MM.1S (cell line): Measurements from ENCODE around the gene SPOCK1.

Experiments
- DNase-seq: peaks from one replicate; pipeline ENCODE4 v3.0.0-alpha.2; 2015
- H2AFZ ChIP-seq: fragments of 300-600 bp; sonication (generic); 2 replicates; pipeline ENCODE4 v1.6.0; 2016; ENCODE audit warnings: antibody characterized with exemption, low read length
- H3F3A ChIP-seq: fragments of 300-600 bp; sonication (generic); 2 replicates; pipeline ENCODE4 v1.6.1; 2016; ENCODE audit warnings: mild to moderate bottlenecking, antibody characterized with exemption, low read length, moderate library complexity, mixed read lengths; ENCODE audit not compliant: insufficient read depth
- H3K27ac ChIP-seq: fragments of 300-600 bp; sonication (generic); 2 replicates; pipeline ENCODE4 v1.5.1; 2016; ENCODE audit warnings: mild to moderate bottlenecking, low read length
- H3K27me3 ChIP-seq: fragments of 300-600 bp; sonication (generic); replicated peaks from 2 replicates; pipeline ENCODE4 v1.6.0; 2016; ENCODE audit warnings: low read length; ENCODE audit not compliant: insufficient read depth
- H3K36me3 ChIP-seq: fragments of 300-600 bp; sonication (generic); replicated peaks from 2 replicates; pipeline ENCODE4 v1.6.1; 2016; ENCODE audit warnings: mild to moderate bottlenecking, low read length, mixed read lengths; ENCODE audit not compliant: insufficient read depth
- H3K4me1 ChIP-seq: fragments of 300-600 bp; sonication (generic); 2 replicates; pipeline ENCODE4 v1.6.1; 2016; ENCODE audit warnings: low read length, mixed read lengths
- H3K4me2 ChIP-seq: fragments of 300-600 bp; sonication (generic); 2 replicates; pipeline ENCODE4 v1.6.0; 2016; ENCODE audit warnings: low read depth, low read length
- H3K4me3 ChIP-seq: fragments of 300-600 bp; sonication (generic); 2 replicates; pipeline ENCODE4 v1.5.1; 2016; ENCODE audit warnings: low read length, mixed read lengths
- H3K79me2 ChIP-seq: fragments of 300-600 bp; sonication (generic); 2 replicates; pipeline ENCODE4 v1.6.1; 2016; ENCODE audit warnings: mixed run types, low read length, mixed read lengths
- H3K9ac ChIP-seq: fragments of 300-600 bp; sonication (generic); 2 replicates; pipeline ENCODE4 v1.6.1; 2016; ENCODE audit warnings: low read length, mixed read lengths
- H3K9me2 ChIP-seq: fragments of 300-600 bp; sonication (generic); replicated peaks from 2 replicates; pipeline ENCODE4 v1.6.1; 2016; ENCODE audit warnings: mild to moderate bottlenecking, low read length, mixed read lengths; ENCODE audit not compliant: insufficient read depth
- H3K9me3 ChIP-seq: fragments of 300-600 bp; sonication (generic); replicated peaks from 2 replicates; pipeline ENCODE4 v1.6.1; 2016; ENCODE audit warnings: mild to moderate bottlenecking, low read length, mixed read lengths; ENCODE audit not compliant: insufficient read depth
- H4K20me1 ChIP-seq: fragments of 300-600 bp; sonication (generic); 2 replicates; pipeline ENCODE4 v1.6.1; 2016; ENCODE audit warnings: mild to moderate bottlenecking, low read length, moderate library complexity, mixed read lengths; ENCODE audit not compliant: insufficient read depth
- EZH2 ChIP-seq: fragments of 300-600 bp; sonication (generic); optimal IDR thresholded peaks from 2 replicates; pipeline ENCODE3; 2017; ENCODE audit warnings: low read depth, mild to moderate bottlenecking, antibody characterized with exemption, low read length, mixed read lengths
- EZH2phosphoT487 ChIP-seq: fragments of 300-600 bp; sonication (generic); IDR thresholded peaks from 2 replicates; pipeline ENCODE4 v1.6.1; 2018; ENCODE audit warnings: antibody characterized with exemption, low read length
- TF ChIP-seq, protein P1 (sequence below): fragments of 300-600 bp; sonication (generic); IDR thresholded peaks from 2 replicates; pipeline ENCODE4 v1.5.1; 2016; ENCODE audit warnings: antibody characterized with exemption, low read length, mixed read lengths

The SPOCK1 gene

DNA sequence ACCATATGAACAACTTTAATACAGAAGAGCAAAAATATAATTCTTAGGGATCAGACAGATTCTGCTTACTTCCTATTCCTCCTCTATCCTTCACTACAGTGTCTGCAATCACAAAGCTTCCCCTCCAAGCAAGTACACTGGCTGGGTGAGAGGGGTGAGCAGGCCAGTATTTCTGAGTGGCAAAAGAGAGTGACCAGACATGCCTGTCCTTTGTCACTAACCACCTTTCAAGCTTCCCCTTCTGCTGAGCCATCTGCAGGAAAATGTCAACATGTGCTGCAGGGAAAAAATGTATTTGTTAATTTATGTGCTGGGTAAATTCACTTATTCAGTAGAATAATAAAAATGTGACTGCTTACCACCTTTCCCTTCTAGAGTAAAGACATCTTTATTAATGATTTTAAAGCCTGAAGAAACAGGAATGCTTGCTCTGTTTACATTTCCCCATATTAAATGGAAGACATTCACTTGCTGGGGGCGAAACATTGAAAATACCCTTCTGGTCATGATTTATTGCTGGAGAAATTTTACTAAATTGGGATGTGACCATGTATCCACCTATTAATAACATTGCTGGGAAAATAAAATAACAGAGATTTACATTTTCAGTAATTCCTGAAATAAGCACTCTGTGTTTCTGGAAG, 84.9 kb downstream of the SPOCK1 start:
- Histone ChIP-seq H3K9ac (no peak overlapping the region), H4K20me1 (no peaks in the 10 kb centered on the region), H3K27me3 (no peaks in the 10 kb centered on the region), H3K4me2 (no peak overlapping the region), H3K36me3 (no peaks in the 10 kb centered on the region), H2AFZ (no peak overlapping the region), H3F3A (no peaks in the 10 kb centered on the region), H3K9me3 (no peaks in the 10 kb centered on the region), H3K27ac (no peak overlapping the region), H3K9me2 (no peaks in the 10 kb centered on the region), H3K79me2 (no peaks in the 10 kb centered on the region), H3K4me1 (no peaks in the 10 kb centered on the region), H3K4me3 (no peak overlapping the region)
- no peak for DNase-seq
- no peak for TF ChIP-seq EZH2
- TF ChIP-seq, protein P1, sequence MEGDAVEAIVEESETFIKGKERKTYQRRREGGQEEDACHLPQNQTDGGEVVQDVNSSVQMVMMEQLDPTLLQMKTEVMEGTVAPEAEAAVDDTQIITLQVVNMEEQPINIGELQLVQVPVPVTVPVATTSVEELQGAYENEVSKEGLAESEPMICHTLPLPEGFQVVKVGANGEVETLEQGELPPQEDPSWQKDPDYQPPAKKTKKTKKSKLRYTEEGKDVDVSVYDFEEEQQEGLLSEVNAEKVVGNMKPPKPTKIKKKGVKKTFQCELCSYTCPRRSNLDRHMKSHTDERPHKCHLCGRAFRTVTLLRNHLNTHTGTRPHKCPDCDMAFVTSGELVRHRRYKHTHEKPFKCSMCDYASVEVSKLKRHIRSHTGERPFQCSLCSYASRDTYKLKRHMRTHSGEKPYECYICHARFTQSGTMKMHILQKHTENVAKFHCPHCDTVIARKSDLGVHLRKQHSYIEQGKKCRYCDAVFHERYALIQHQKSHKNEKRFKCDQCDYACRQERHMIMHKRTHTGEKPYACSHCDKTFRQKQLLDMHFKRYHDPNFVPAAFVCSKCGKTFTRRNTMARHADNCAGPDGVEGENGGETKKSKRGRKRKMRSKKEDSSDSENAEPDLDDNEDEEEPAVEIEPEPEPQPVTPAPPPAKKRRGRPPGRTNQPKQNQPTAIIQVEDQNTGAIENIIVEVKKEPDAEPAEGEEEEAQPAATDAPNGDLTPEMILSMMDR = no peak
- TF ChIP-seq EZH2phosphoT487 = no peak

DNA sequence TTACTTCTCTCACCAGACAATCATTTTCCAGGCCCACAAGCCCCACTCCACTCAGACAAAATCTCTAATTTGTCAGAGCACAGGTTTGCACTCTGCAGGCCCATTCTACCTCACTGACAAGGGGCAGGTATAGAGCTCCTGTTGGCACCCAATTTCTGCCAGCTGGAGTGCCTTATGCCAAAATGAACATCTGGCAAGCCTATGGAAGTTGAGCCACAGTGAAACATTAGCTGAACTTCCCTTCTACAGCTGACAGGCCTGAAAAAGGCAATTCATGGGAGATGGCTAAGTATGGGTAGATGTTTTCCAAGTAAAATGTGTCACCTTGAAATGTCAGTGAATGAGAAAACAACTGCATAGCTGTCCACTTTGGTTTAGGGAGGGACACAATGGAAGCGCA, 87.0 kb downstream of the SPOCK1 start:
- Histone ChIP-seq H3K4me1 (no peaks in the 10 kb centered on the region), H3K36me3 (no peaks in the 10 kb centered on the region), H3K79me2 (no peaks in the 10 kb centered on the region), H3K4me2 (no peak overlapping the region), H4K20me1 (no peaks in the 10 kb centered on the region), H3F3A (no peaks in the 10 kb centered on the region), H3K4me3 (no peak overlapping the region), H3K9me2 (no peaks in the 10 kb centered on the region), H3K27me3 (no peaks in the 10 kb centered on the region), H3K9ac (no peak overlapping the region), H3K27ac (no peak overlapping the region), H2AFZ (no peak overlapping the region), H3K9me3 (no peaks in the 10 kb centered on the region)
- DNase-seq = no peak
- TF ChIP-seq, protein P1 = no peak
- TF ChIP-seq EZH2 (no peak), EZH2phosphoT487 (no peak)

DNA sequence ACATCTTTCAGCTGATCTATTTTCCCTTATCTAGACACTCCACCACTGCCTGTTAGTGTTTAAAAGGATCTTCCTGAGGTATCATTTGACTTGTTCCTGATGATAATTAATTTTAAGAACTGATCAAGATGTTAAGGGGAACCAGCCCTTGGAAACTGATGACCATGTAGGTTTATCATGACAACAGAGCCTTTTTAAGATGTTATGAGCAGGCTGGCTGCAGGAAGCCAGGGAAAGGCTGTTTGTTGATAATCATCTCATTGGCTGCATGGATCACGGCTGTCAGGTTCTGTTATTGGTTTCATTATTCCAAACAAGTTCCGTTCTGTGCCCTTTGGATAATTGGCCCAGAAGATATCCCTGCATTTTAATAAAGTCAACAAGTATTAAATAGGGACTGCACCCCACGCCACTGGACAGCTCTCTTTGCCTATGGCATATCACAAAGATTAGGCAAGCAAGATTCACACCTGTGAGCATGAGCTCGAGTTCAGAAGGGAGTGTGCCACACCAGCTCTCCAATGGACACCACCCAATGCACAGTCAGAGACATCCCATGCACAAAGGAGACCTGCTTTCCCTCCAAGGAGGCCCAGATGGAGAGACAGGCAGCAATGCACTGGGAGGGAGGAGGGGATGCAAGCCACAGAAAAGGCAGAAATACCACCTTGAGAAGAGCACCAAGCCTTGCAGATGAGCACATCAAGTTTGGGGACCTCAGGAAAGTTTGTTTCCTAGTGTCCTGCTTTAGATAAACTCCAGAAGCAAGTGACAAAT, 88.7 kb downstream of the SPOCK1 start:
- Histone ChIP-seq H3K36me3 (no peaks in the 10 kb centered on the region), H2AFZ (no peak overlapping the region), H3K4me2 (no peak overlapping the region), H4K20me1 (no peaks in the 10 kb centered on the region), H3K9me3 (no peaks in the 10 kb centered on the region), H3F3A (no peaks in the 10 kb centered on the region), H3K9me2 (no peaks in the 10 kb centered on the region), H3K27me3 (no peaks in the 10 kb centered on the region), H3K79me2 (no peaks in the 10 kb centered on the region), H3K9ac (no peak overlapping the region), H3K27ac (no peak overlapping the region), H3K4me1 (no peaks in the 10 kb centered on the region), H3K4me3 (no peak overlapping the region)
- no peak for DNase-seq
- TF ChIP-seq EZH2 (no peak), EZH2phosphoT487 (no peak)

DNA sequence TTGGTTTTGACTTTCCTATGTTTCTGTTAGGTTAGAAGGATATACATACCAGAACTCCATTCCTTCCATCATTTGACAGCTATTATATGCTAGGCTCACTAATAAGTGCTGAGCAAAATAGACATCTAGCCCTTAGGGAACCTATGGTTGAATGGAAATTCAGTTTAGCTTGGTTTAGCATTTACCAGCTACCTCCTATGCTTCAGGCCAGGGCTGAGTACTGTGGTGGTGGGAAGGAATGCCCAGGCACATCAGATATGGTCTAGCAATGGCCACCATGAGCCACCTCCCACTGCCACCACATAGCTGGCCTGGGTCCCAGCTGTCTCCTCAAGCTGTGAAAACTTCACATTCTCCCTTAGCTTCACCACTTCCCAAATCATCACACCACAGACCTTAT, 89.4 kb downstream of the SPOCK1 start:
- Histone ChIP-seq H3K27me3 (no peaks in the 10 kb centered on the region), H2AFZ (no peak overlapping the region), H3K79me2 (no peaks in the 10 kb centered on the region), H3K9me2 (no peaks in the 10 kb centered on the region), H3K36me3 (no peaks in the 10 kb centered on the region), H3K9me3 (no peaks in the 10 kb centered on the region), H3K27ac (no peak overlapping the region), H3K4me1 (no peaks in the 10 kb centered on the region), H3K4me2 (no peak overlapping the region), H3K9ac (no peak overlapping the region), H3F3A (no peaks in the 10 kb centered on the region), H4K20me1 (no peaks in the 10 kb centered on the region), H3K4me3 (no peak overlapping the region)
- TF ChIP-seq EZH2phosphoT487 = no peak
- TF ChIP-seq, protein P1 = no peak
- no peak for TF ChIP-seq EZH2
- DNase-seq = no peak
